H1 (cell line): ENCODE data around the gene MED23.
"Not testable (repeated sequence)": the region's sequence is repeated elsewhere in the genome, so short reads cannot be mapped to it uniquely, and the experiment has no call there.

Experiments used
- CBX8 ChIP-seq: fragments of 300-800, 300-1000 bp; sonication (generic); IDR thresholded peaks from 2 replicates; pipeline ENCODE4 v1.7.1; 2016; ENCODE audit warnings: low read depth, low read length, borderline replicate concordance
- CTCF ChIP-seq, 3 experiments: IDR thresholded peaks; 1 replicate in 2 of 3; 2 replicates in 1 of 3; pipeline versions ENCODE4 v1.5.1 to v1.6.1; 2011; ENCODE audit warnings: low read length in 3 of 3, mild to moderate bottlenecking in 3 of 3, inconsistent platforms in 2 of 3, low read depth in 1 of 3, moderate library complexity in 1 of 3; ENCODE audit not compliant: insufficient read depth in 1 of 3; ENCODE audit errors: control extremely low read depth in 1 of 3
- EGR1 ChIP-seq: IDR thresholded peaks from 2 replicates; pipeline ENCODE4 v1.6.1; 2011; ENCODE audit warnings: low read depth, low read length, borderline replicate concordance
- JUND ChIP-seq: IDR thresholded peaks from 2 replicates; pipeline ENCODE4 v1.6.1; 2011; ENCODE audit warnings: mild to moderate bottlenecking, improper control_type of control experiment, low read length
- KDM1A ChIP-seq: fragments of 200-600, 300-600 bp; sonication (generic); IDR thresholded peaks from 2 replicates; pipeline ENCODE4 v1.7.1; 2016; ENCODE audit warnings: mild to moderate bottlenecking, low read length, borderline replicate concordance
- SIN3A ChIP-seq, 2 experiments: IDR thresholded peaks in 1 of 2; conservative IDR thresholded peaks in 1 of 2; 2 replicates each; pipeline ENCODE4 v1.6.1; 2011 to 2012; ENCODE audit warnings: low read length in 2 of 2, improper control_type of control experiment in 1 of 2, low read depth in 1 of 2, mild to moderate bottlenecking in 1 of 2
- TAF1 ChIP-seq: IDR thresholded peaks from 2 replicates; pipeline ENCODE4 v1.6.1; 2011; ENCODE audit warnings: mild to moderate bottlenecking, low read depth, low read length

DNA sequence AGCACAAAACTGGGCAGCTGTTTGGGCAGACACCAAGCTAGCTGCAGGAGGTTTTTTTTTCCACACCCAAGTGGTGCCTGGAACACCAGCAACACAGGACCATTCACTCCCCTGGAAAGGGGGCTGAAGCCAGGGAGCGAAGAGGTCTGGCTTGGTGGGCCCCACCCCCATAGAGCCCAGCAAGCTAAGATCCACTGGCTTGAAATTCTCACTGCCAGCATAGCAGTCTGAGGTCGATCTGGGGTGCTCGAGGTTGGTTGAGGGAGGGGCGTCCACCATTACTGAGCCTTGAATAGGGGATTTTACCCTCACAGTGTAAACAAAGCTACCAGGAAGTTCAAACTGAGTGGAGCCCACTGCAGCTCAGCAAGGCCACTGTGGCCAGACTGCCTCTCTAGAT, 89.4 kb downstream of the MED23 start:
- not testable (repeated sequence) for TF ChIP-seq KDM1A; CBX8; CTCF (IDR thresholded peaks at IDR 0.05; ENCODE audit: control extremely low read depth in 1 of 3, insufficient read depth in 1 of 3, low read depth in 1 of 3, low read length in 3 of 3); TAF1; EGR1; SIN3A (conservative IDR thresholded peaks at IDR 0.05 in 1 of 2, IDR thresholded peaks at IDR 0.05 in 1 of 2; ENCODE audit: low read depth in 1 of 2, low read length in 2 of 2); JUND
